Measurements from ENCODE around the gene ZNF283.
A peak's percentile ranks its signal among the peaks of the same experiment; 100 is the strongest.
"Not testable (repeated sequence)": the region's sequence is repeated elsewhere in the genome, so short reads cannot be mapped to it uniquely, and the experiment has no call there.

The ZNF283 gene

GRCh38 chr19:43866923-43867322 lies 39.8 kb downstream of the ZNF283 start:
- not testable (repeated sequence) for H4K8ac ChIP-seq (ENCODE audit: low read depth, low read length); H3K79me2 ChIP-seq (ENCODE audit: control insufficient read depth, insufficient read depth, low read length, poor library complexity); H3K9ac ChIP-seq (ENCODE audit: low read length); H3K23ac ChIP-seq (ENCODE audit: low read length); H3K27me3 ChIP-seq (ENCODE audit: insufficient read depth, low read length); H3K4me2 ChIP-seq (ENCODE audit: low read length); H3K79me1 ChIP-seq (ENCODE audit: low read length); H4K12ac ChIP-seq (ENCODE audit: low read depth, low read length); H3K4ac ChIP-seq (ENCODE audit: low read depth, low read length); H2AK5ac ChIP-seq (ENCODE audit: low read length); H3K14ac ChIP-seq (ENCODE audit: low read length); H4K91ac ChIP-seq (ENCODE audit: low read depth, low read length); H2BK12ac ChIP-seq (ENCODE audit: low read length); H3K4me3 ChIP-seq (ENCODE audit: low read depth, low read length); H3K36me3 ChIP-seq (ENCODE audit: control insufficient read depth in 1 of 2, insufficient read depth in 2 of 2, low read length in 2 of 2); H2BK120ac ChIP-seq (ENCODE audit: insufficient read depth, low read length, poor library complexity); H2AFZ ChIP-seq (ENCODE audit: insufficient read depth, low read length, poor library complexity); DNase-seq; H3K4me1 ChIP-seq (ENCODE audit: control insufficient read depth in 1 of 2, insufficient read depth in 2 of 2, low read length in 2 of 2); H2BK5ac ChIP-seq (ENCODE audit: low read depth, low read length, poor library complexity); H3K18ac ChIP-seq (ENCODE audit: low read length); H3K9me3 ChIP-seq (ENCODE audit: insufficient read depth, low read depth, low read length); H3K27ac ChIP-seq (ENCODE audit: low read depth, low read length)
- no CpG with 5 or more reads among the region's 28 CpGs for whole genome bisulfite sequencing (ENCODE audit: extremely low coverage, insufficient coverage, insufficient read length)

DNA sequence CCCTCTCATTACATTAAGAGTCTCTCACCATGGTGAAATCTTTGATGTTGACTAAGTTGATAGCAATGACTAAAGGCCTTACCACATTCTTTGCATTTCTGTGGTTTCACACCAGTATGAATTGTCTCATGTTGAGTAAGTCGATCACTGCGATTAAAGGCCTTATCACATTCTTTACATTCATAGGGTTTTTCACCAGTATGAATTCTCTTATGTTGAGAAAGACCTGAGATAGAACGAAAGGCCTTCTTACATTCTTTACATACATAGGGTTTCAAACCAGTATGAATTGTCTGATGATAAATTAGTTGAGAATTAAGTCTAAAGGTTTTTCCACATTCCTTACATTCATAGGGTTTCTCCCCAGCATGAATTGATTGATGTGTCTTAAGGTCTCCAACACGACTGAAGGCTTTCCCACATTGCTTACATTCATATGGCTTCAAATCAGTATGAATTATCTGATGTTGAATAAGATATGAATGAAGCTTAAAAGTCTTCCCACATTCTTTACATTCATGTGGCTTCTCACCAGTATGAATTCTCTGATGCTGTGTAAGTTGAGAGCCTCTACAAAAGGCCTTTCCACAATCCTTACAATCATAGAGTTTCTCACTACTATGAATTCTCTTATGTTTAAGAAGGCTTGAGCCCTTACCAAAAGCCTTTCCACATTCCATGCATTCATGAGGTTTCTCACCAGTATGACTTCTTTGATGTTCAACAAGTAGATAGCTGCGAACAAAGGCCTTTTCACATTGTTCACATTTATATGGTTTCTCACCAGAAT lies 45.6 kb downstream of the ZNF283 start:
- Histone ChIP-seq H4K91ac (ENCODE audit: low read depth, low read length) (no peak overlapping the region), H2AK5ac (ENCODE audit: low read length) (no peak overlapping the region), H3K36me3 (ENCODE audit: control insufficient read depth in 1 of 2, insufficient read depth in 2 of 2, low read length in 2 of 2) (no peaks in the 10 kb centered on the region), H2BK5ac (ENCODE audit: low read depth, low read length, poor library complexity) (no peak overlapping the region), H2BK12ac (ENCODE audit: low read length) (no peak overlapping the region), H4K8ac (ENCODE audit: low read depth, low read length) (no peak overlapping the region), H3K27ac (ENCODE audit: low read depth, low read length) (no peak overlapping the region), H2AFZ (ENCODE audit: insufficient read depth, low read length, poor library complexity) (no peak overlapping the region), H3K23ac (ENCODE audit: low read length) (no peak overlapping the region), H3K9me3 (ENCODE audit: insufficient read depth, low read depth, low read length) (peaks cover 3% of the 10 kb centered on the region), H2BK120ac (ENCODE audit: insufficient read depth, low read length, poor library complexity) (no peak overlapping the region), H3K9ac (ENCODE audit: low read length) (no peak overlapping the region), H3K4me1 (ENCODE audit: control insufficient read depth in 1 of 2, insufficient read depth in 2 of 2, low read length in 2 of 2) (no peaks in the 10 kb centered on the region), H3K18ac (ENCODE audit: low read length) (no peak overlapping the region), H3K79me2 (ENCODE audit: control insufficient read depth, insufficient read depth, low read length, poor library complexity) (no peaks in the 10 kb centered on the region), H3K4me3 (ENCODE audit: low read depth, low read length) (no peak overlapping the region), H4K12ac (ENCODE audit: low read depth, low read length) (no peak overlapping the region), H3K79me1 (ENCODE audit: low read length) (no peaks in the 10 kb centered on the region), H3K14ac (ENCODE audit: low read length) (no peak overlapping the region), H3K4me2 (ENCODE audit: low read length) (no peak overlapping the region), H3K4ac (ENCODE audit: low read depth, low read length) (no peak overlapping the region), H3K27me3 (ENCODE audit: insufficient read depth, low read length) (no peaks in the 10 kb centered on the region)
- WGBS (ENCODE audit: extremely low coverage, insufficient coverage, insufficient read length) = no CpG with 5 or more reads among the region's 5 CpGs
- DNase-seq = peak; percentile 4 to 31

DNA sequence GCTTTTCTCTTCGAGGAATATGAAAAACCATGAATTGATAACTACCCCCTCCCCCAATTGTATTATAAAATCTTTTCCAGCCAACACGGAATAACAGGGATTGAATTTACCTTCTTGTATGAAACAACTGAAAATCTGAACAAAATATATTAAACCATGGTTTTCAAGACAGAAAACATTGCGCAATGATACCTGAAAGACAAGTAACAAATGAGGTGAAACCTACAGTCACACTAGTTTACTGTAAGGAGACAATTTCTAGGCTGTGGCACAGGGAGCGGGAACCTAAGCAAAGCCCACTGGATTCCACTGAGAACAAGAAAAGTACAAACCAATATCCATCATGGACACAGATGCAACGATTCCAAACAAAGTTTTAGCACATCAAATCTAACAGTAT lies 53.4 kb downstream of the ZNF283 start:
- no peak overlapping the region for H2BK5ac ChIP-seq (ENCODE audit: low read depth, low read length, poor library complexity)
- no peaks in the 10 kb centered on the region for H3K79me2 ChIP-seq (ENCODE audit: control insufficient read depth, insufficient read depth, low read length, poor library complexity)
- H3K4ac ChIP-seq (ENCODE audit: low read depth, low read length) = no peak overlapping the region
- H3K27me3 ChIP-seq (ENCODE audit: insufficient read depth, low read length) = no peaks in the 10 kb centered on the region
- H2AFZ ChIP-seq (ENCODE audit: insufficient read depth, low read length, poor library complexity) = no peak overlapping the region
- no peak overlapping the region for H3K27ac ChIP-seq (ENCODE audit: low read depth, low read length)
- H4K91ac ChIP-seq (ENCODE audit: low read depth, low read length) = no peak overlapping the region
- H3K4me1 ChIP-seq (ENCODE audit: control insufficient read depth in 1 of 2, insufficient read depth in 2 of 2, low read length in 2 of 2) = no peaks in the 10 kb centered on the region
- H3K23ac ChIP-seq (ENCODE audit: low read length) = no peak overlapping the region
- no peak overlapping the region for H2BK12ac ChIP-seq (ENCODE audit: low read length)
- peaks cover 2% of the 10 kb centered on the region for H3K9me3 ChIP-seq (ENCODE audit: insufficient read depth, low read depth, low read length)
- H3K4me2 ChIP-seq (ENCODE audit: low read length) = no peak overlapping the region
- H2BK120ac ChIP-seq (ENCODE audit: insufficient read depth, low read length, poor library complexity) = no peak overlapping the region
- no peak overlapping the region for H2AK5ac ChIP-seq (ENCODE audit: low read length)
- no peak overlapping the region for H3K18ac ChIP-seq (ENCODE audit: low read length)
- no peak overlapping the region for H4K8ac ChIP-seq (ENCODE audit: low read depth, low read length)
- no CpG with 5 or more reads among the region's 5 CpGs for WGBS (ENCODE audit: extremely low coverage, insufficient coverage, insufficient read length)
- no peak overlapping the region for H3K9ac ChIP-seq (ENCODE audit: low read length)
- no peak overlapping the region for H3K4me3 ChIP-seq (ENCODE audit: low read depth, low read length)
- H3K36me3 ChIP-seq (ENCODE audit: control insufficient read depth in 1 of 2, insufficient read depth in 2 of 2, low read length in 2 of 2) = no peaks in the 10 kb centered on the region
- no peak overlapping the region for H3K14ac ChIP-seq (ENCODE audit: low read length)
- H3K79me1 ChIP-seq (ENCODE audit: low read length) = no peaks in the 10 kb centered on the region
- DNase-seq = no peak
- no peak overlapping the region for H4K12ac ChIP-seq (ENCODE audit: low read depth, low read length)

- Histone ChIP-seq H4K12ac (ENCODE audit: low read depth, low read length) (no peak within 1 kb of the TSS), H2BK12ac (ENCODE audit: low read length) (no peak within 1 kb of the TSS), H3K79me1 (ENCODE audit: low read length) (no peaks in the 10 kb centered on the region), H3K4me1 (ENCODE audit: control insufficient read depth in 1 of 2, insufficient read depth in 2 of 2, low read length in 2 of 2) (no peaks in the 10 kb centered on the region), H2AK5ac (ENCODE audit: low read length) (no peak within 1 kb of the TSS), H3K9ac (ENCODE audit: low read length) (no peak within 1 kb of the TSS), H2BK5ac (ENCODE audit: low read depth, low read length, poor library complexity) (no peak within 1 kb of the TSS), H2AFZ (ENCODE audit: insufficient read depth, low read length, poor library complexity) (no peak within 1 kb of the TSS), H3K27ac (ENCODE audit: low read depth, low read length) (no peak within 1 kb of the TSS), H3K14ac (ENCODE audit: low read length) (no peak within 1 kb of the TSS), H4K8ac (ENCODE audit: low read depth, low read length) (no peak within 1 kb of the TSS), H3K79me2 (ENCODE audit: control insufficient read depth, insufficient read depth, low read length, poor library complexity) (no peaks in the 10 kb centered on the region), H3K4ac (ENCODE audit: low read depth, low read length) (no peak within 1 kb of the TSS), H3K23ac (ENCODE audit: low read length) (no peak within 1 kb of the TSS), H3K27me3 (ENCODE audit: insufficient read depth, low read length) (no peaks in the 10 kb centered on the region), H3K4me2 (ENCODE audit: low read length) (no peak within 1 kb of the TSS), H3K9me3 (ENCODE audit: insufficient read depth, low read depth, low read length) (peaks cover 4% of the 10 kb centered on the region), H4K91ac (ENCODE audit: low read depth, low read length) (no peak within 1 kb of the TSS), H2BK120ac (ENCODE audit: insufficient read depth, low read length, poor library complexity) (no peak within 1 kb of the TSS), H3K18ac (ENCODE audit: low read length) (no peak within 1 kb of the TSS), H3K36me3 (ENCODE audit: control insufficient read depth in 1 of 2, insufficient read depth in 2 of 2, low read length in 2 of 2) (no peaks in the 10 kb centered on the region), H3K4me3 (ENCODE audit: low read depth, low read length) (no peak within 1 kb of the TSS)
- WGBS (ENCODE audit: extremely low coverage, insufficient coverage, insufficient read length) = no CpG with 5 or more reads among the region's 2 CpGs
- DNase-seq = no peak
These were observed 56.7 kb downstream of the ZNF283 start, which contains the start of gene ZNF404 for GRCh38 chr19:43883864-43884263. TSS of gene ZNF404 (minus strand) at chr19:43883964.
